Stimulated activated naive CD4-positive, alpha-beta T cell (primary cell): Measurements from ENCODE around the gene NTNG1.
"Not testable (repeated sequence)": the region's sequence is repeated elsewhere in the genome, so short reads cannot be mapped to it uniquely, and the experiment has no call there.

ENCODE experiments used
- DNase-seq, 6 experiments: peaks; one replicate each; lab custom pipeline; 2025; lab: John Stamatoyannopoulos, UW

NTNG1 gene

DNA sequence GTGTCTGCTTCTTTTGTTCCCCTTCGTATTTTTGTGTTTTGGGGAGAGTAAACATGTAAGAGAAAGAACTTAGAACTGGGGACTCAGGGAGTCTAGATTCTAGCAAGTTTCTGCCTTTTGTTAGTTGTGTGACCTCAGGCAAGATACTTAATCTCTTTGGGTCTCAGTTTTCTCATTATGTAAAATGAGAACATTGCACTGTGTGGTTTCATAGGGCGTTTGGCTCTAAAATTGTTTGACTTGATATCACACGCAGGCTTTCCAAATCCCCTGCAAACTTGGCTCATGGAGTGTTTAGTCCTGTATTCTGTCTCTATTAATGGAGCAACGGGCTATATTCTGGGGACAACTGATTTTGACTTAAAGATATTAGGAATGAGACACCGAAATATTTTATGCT is 57.7 kb downstream of the NTNG1 start:
- no peak for DNase-seq

DNA sequence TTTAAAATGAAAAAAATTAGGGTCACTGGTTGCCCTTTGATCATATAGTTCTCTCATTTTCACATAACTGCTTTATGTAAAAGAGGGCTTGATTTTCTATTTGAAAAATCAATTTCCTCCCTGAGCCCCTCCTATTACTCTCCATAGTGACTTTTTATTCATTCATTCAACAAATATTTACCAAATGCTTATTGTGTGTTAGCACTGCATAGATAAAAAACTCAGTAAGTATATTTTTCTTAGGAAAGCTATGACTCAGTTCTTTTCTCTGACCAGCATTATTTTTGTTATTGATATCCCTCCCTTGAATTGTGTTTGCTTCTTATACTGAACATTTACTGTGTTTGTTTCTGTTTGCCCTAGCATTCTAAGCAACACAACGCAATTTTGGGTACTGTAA is 59.8 kb downstream of the NTNG1 start:
- no peak for DNase-seq

DNA sequence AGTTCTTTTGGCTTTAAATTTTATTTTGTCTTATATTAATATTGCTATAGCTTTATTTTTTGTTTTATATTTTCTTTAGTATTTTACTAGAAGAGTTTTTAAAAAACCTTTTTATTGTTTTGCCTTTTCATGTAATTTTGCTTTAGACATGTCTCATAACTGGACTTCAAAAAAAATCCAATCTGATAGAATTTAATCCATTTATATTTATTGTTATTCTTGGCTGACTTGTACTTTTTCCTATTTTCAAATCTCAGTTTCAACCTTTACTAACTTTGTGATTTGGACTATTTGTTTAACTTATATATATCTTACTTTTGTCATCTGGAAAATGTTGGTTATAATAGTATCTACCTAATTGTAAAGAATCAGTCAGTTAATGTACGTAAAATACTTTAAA is 61.2 kb downstream of the NTNG1 start:
- DNase-seq = no peak

DNA sequence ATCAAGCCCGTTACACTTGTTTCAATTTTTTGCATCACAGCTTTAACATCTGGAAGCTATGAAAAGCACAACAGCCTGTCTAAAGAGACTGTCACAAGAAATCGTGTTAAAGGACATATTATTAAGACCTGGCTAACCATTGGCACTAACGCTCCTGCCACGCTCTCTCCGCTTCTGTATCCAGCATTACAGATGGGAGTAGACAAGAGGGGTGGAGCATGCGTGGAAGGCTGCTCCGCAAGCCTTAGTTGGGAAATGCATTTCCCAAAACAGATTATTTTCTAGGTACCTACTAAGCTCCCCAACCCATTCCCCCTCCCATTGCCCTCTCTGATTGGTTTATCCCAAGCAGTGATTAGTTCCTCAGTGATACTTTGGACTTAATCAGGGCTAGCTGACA is 72.4 kb downstream of the NTNG1 start:
- DNase-seq = no peak

DNA sequence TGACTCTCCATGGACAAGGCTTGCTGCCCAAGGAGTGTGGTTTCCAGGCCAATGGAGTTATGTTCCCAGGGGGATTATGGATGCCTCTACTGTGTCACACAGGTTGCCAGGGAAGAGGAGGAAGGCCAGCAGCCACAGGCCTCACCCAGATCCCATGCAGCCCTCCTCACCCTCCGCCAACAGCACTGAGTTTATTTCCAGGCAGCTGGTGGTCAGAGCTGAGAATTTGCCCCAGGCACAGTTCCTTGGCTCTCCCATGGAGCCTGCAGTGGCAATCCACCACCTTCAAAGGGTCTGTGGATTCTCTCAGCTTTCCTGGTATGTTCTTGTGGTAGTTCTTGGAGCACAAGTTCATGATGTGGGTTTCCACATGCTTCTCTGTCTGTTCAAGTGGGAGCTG is 79.2 kb downstream of the NTNG1 start:
- no peak for DNase-seq

DNA sequence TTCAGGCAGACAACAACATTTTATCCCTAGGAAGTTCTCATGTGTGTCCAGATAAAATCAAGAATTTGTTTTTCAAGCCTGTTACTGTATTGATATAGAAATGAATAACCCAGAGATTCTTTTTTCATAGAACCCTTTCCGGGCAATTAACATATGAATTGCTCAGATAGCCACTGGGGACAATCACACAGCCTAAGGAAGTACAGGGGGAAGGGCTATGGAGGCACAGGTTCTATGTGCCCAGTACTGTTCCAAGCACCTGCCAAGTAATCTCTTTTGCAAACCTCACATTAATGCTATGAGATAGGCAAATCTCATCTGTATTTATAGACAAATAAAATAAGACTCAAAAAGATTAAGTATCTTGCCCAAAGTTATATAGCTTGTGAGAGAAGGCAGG is 84.9 kb downstream of the NTNG1 start:
- no peak for DNase-seq

DNA sequence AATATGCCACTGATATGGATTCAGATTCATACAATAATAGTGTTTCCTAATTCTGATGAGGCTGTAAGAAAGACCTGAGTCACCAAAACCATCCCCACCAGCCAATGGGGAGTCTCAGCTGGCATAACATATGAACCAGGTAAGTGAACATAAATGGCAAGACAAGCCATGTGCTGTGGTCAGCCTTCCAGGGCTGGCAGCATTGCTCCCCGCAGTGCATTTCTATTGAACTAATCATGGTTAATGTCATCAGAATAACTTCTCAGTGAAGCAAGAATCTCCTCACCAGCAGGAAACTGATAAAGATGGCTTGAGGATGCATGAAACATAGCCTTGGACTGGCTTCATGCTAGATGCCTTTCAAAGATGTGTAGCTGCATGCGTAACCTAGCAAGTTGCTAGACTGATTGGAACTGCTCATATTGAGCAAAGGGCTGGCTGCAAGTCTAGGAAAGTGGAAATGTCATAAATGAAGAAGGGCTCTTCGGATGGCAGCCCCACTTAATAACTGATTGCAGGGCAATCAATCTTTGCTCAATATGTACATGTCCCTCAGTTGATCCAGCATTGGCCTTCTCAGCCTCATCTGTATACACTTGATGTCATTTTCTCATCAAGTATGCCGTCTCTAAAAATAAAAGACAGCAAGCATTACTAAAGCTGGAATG is 88.0 kb downstream of the NTNG1 start:
- DNase-seq = no peak

DNA sequence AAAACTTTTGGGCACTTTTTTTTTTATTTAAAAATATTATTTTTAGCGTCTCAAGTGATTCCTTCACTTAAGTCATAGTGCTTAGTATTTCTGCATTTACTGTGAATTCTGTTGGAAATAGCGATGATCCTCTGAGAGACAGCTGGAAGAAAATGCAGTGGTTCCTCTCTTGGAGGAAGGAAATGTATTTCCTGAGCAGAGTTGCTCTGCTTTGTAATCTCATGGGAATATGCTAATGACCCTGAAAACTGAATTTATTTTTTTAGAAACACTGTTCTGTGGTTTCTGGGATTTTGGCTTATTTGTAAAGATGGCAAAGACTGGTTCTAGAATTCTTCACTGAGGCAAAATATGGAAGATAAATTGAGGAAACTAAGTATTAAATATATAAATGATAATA is 88.9 kb downstream of the NTNG1 start:
- DNase-seq = no peak

DNA sequence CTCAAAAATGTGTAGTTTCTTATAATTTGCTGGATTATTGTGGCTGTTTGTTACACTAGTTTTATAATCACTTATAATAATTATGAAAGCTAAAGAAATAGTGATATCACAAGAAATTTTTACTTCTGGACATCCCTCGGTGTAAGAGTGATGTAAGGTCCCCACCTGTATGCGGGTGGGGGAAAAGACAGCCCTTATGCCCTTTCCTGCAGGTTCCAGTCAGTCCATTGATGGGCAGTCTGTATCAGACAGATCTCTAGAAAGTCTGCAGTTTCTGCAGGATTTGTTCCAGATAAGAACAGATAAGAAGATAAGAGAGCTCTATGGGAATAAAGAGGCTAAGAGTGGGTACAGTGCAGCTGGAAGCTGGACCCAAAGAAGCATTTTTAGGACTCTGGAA is 89.3 kb downstream of the NTNG1 start:
- DNase-seq = no peak

DNA sequence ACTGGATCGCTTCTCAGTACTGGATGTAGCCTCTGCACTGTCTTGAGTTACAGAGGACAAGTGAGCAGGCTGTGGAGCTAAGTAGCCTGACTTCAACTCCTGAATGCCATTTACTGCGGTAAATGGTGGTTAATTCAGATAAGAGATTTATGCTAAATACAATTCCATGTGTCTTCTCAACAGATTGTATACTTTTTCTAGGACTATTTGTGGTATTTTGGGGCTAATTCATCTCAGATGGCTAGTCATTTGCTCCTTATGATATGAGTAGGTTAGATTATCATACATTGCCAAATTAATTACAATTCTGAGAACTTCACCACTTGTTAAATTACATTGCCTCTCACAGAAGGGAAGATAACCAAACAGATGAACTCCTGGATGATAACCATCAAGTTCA is 90.5 kb downstream of the NTNG1 start:
- DNase-seq = no peak

DNA sequence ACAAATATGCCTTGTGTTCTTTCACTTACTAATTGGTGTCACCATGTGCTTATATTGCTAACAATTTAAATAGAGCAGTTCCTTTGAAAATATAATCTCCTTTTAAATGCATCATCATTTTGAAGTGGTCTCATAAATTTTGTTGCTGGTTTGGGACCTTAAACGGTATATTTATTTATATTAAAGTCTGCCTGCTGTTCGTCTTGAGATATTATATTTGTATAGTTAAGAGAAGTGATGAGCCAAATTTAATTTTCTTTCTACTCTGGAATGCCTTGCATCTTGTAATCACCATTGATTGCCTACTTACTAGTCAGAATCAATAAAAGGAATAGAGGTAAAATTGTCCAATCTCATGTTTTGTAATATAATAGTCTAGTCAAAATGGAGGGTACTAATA is 91.6 kb downstream of the NTNG1 start:
- no peak for DNase-seq

DNA sequence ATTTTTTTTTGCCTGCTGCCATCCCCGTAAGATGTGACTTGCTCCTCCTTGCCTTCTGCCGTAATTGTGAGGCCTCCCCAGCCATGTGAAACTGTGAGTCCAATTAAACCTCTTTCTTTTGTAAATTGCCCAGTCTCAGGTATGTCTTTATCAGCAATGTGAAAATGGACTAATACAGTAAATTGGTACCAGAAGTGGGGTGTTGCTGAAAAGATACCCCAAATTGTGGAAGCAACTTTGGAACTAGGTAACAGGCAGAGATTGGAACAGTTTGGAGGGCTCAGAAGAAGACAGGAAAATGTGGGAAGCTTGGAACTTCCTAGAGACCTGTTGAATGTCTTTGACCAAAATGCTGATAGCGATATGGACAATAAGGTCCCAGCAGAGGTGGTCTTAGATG is 95.9 kb downstream of the NTNG1 start:
- DNase-seq = not testable (repeated sequence)

DNA sequence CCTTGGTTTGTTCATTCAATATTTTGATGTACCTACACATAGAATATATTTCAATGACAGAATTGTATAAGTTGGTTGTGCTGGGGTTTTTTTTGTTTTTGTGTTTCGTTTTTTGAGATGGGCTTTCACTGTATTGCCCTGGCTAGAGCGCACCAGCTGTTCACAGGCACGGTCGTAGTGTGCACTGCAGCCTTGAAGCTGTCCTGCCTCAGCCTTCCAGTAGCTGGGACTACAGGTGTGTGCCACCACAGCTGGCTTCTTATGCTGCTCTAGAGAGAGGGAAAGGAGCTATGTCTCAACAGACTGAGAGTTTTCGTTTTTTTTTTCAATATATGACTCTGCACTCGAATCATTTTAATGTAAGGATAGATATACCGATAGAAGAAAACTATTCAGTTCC is 102.6 kb downstream of the NTNG1 start:
- no peak for DNase-seq

DNA sequence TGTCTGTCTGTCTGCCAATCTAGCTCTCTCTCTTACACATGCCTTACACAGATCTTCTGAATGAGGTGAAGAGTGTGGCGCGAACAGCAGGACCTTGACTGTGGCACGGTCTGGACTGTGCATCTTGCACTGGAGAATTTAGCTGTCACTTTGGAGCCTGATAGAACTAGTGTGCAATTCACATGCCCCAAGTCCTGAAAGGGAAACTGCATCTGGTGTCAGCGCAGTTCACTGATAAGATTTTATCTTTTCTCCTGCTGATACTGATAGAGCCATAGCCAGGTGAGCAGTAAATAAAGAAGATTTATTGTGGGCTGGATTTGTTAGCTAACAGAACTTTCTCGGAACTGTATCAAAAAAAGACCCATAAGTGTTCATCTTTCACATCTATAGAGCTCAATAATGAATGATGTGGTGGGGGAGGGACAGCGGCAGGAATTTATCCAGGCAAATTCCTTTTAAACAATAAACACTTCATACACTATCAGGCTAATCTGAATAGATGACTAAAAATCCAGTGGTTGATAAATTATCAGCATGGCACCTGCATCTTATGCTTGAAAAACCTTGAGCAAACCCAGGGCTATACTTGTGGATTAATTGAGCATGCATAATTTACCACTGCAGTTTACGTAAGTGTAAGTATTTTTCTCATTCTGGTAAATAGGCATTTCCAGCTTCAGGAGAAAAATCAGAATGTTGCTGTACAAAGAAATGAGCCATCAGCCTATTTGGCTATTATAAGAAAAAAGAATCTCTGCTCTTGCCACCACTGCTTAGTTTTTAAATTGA is 104.1 kb downstream of the NTNG1 start:
- DNase-seq = no peak

DNA sequence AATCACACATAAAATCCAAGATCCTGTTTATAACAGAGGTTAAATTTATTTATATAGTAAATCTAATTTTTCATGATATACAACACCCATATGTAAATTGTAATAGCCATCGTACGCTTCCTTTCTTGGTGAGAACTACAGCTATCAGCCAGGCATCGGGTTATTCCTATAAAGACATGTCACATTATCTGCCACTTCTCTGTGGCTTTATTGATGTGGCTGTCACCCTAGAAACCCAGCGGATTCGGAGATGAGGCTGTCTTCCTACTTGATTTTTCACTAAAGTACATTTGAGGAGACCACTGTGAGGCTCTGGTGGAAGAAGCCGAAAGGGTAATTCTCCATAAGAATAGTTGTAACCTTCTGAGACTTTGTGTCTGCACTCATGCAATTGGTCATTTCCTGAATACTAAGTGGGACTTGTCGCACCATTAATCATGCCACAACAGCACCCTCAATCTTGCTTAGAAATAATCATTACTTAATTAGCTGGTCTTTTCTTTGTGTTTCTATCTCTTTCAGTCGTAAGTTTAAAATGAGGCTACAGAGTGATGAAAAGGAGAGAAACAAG is 106.0 kb downstream of the NTNG1 start:
- no peak for DNase-seq

DNA sequence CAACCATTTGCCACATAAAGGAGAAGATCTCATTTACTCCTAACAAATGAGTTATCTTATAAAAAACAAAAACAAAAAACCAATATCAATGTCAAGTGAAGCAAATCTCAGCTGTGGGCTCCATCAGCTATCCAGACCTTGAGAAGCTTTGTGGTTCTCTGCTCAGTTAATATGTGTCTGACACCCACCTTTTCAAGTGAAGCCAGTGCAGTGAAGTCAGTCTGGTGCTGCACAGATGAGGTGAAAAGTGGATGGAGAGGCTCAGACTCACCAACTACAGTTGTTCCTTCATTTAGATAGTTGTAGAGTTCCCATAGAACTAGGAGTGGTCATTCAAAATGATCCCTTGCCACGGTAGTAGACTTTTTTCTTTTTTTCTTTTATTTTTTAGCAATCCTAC is 106.8 kb downstream of the NTNG1 start:
- DNase-seq = no peak

DNA sequence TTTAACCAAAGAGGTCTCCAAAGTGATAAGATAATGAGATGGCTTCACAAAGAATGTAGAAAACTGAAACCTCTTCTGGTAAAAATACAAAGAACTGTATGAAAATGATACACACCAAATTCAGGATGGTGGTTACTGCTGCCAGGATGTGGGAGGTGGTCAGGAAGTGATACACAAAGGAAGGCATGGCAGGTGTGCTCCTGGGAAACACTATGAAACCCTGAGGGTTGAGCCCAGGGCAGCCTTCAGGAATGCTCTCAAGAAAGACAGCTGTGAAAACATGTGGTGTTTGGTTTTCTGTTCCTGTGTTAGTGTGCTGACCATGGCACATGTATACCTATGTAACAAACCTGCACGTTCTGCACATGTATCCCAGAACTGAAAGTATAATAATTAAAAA is 109.3 kb downstream of the NTNG1 start:
- no peak for DNase-seq

DNA sequence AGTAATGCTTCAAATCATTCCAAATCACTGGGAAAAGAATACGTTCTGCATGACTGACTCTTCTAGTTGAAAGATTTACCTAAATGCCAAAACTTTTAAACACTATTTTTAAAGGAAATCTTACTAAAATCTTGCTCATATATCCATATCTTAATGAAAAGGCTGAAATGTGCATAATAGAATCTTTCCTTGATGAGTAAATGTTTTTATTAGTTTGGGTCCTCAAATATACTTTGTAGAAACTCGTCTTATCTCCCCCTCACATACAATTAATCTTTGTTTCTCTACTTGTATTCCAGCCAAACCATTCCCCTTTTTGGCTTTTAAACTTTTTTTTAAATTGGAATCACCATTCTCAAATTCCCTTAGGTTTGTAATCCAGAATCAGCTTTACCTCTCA is 110.2 kb downstream of the NTNG1 start:
- no peak for DNase-seq

DNA sequence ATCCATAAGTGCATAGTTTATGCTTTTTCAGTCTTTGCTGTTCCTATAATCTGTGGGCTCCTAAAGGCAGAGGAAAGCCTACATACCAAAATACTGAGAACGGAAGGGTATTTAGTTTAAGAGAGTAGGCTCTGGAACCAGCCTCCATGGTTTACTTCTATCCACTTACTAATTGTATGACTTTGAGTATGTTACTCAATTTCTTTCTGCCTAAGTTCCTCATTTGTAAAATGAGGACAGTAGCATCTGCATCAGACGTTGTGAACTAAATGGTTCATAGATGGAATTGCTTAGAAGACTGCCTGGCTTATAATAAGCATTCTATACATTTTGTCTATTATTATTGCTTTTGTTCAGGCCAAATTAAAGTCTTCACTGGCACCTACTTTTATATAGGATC is 111.0 kb downstream of the NTNG1 start:
- DNase-seq = no peak

DNA sequence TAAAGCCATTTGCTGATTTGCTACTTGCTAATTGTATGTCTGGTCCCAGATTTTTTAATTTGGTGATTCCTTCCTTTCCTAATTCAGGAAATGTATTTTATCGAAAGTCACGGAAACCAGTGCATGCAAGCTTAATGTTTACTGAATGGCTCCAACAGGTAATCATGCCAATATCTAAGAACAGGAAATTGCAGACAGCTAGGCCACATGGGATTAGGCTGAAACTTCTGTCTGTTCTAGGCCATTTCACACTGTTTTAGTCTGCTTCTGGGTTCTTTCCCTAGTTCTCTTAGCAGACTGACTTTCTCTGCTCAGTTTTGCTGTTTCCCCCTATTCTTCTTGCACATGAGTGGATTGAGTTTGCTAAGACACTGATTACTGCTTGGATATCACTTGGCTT is 111.4 kb downstream of the NTNG1 start:
- no peak for DNase-seq

DNA sequence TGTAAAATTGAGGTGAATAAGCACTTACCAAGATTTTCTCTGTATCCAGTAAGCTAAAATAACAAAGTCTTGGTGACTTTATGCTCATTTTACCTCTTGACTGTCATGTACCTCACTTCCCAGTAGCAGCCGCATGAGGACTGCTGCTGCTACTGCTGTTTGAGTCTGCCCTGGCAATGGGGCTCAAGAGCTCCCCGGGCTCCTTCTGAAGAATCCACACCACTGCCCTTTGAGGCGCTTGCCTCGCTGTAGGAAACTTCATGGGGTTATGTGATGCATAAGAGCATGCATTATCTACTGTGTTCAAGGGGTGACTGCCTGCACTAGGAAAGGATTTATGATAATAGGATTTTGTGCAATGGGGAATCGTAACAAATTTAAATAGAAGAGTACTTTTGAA is 113.5 kb downstream of the NTNG1 start:
- no peak for DNase-seq

DNA sequence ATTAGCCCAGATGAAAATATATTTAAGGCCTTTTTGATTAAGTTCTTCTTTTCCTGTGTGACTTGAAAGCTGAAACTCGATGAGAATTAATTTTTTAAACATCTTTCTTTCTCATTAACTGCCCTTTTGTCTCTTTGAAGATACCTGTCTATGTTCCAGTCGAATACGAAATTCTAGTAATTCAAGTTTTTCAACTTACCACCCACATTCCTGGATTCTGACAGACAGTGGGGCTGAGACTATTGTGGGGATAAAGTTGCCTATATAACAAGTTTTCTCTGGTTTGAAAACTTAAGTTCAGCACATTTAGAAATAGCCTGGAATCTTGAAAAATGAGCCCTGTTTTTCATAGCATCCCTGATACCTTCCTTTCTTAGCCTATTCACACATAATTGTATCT is 114.6 kb downstream of the NTNG1 start:
- DNase-seq = no peak

DNA sequence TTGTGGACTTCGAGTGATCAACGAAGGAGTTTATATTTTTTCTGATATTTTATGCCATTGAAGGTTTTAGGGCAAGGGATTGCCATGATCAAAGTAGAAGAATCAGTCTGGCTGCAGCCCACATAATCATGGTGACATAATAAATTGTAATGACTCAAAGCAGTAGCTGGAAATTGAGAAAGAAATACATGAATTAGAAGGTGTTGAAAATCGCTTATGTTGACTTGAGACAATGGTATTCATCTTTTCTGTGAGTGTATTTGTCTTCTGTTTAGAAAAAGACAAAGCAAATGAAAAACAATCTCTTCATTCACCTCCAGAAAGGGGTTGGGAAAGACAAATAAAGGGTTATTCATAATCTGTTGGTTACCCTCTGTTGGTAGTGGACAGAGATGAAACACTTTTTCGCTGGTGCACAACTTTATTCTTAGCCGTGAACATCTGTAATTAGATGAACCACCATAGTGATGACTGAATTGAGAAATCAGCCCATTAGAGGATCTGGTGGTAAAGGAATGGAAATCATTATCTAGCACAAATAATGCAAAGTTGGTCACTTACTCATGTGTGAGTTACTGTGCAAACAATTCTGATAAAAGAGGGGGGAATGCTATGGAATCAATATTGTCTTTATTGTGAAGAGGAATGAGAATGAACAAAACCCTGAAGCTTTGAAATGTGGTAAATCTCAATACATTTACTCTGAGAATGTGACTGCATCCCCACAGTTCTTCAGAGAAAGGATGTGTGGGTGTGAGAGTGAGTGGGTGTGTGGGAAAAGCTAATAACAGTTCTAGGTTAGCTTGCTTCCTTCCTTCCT is 121.8 kb downstream of the NTNG1 start:
- DNase-seq = no peak
